Spleen (tissue), 7 donors: ENCODE measurements around the gene CPAMD8.

Experiments
- CTCF ChIP-seq, 11 experiments: fragments of 200-600 bp in 7 of 11; fragments of 450-650 bp in 4 of 11; sonication (generic) in 4 of 11; IDR thresholded peaks in 8 of 11; conservative IDR thresholded peaks in 3 of 11; 1 replicate in 7 of 11; 2 replicates in 4 of 11; pipeline versions ENCODE4 v1.4.0 to v1.8.0; 2016 to 2021; ENCODE audit warnings: antibody characterized with exemption in 11 of 11, inconsistent platforms in 4 of 11, mild to moderate bottlenecking in 1 of 11
- POLR2A ChIP-seq, 3 donors: fragments of 450-650 bp; IDR thresholded peaks; one replicate each; pipeline ENCODE4 v1.5.1; 2017; ENCODE audit warnings: antibody characterized with exemption in 3 of 3, mild to moderate bottlenecking in 1 of 3
- donor health status: DM: no; HTN: no; CAD: no; lungs with moderate emphysema.
- donor health status: DM: no; HTN: no; CAD: no.
- donor health status: DM: no; HTN: no; CAD: no.

DNA sequence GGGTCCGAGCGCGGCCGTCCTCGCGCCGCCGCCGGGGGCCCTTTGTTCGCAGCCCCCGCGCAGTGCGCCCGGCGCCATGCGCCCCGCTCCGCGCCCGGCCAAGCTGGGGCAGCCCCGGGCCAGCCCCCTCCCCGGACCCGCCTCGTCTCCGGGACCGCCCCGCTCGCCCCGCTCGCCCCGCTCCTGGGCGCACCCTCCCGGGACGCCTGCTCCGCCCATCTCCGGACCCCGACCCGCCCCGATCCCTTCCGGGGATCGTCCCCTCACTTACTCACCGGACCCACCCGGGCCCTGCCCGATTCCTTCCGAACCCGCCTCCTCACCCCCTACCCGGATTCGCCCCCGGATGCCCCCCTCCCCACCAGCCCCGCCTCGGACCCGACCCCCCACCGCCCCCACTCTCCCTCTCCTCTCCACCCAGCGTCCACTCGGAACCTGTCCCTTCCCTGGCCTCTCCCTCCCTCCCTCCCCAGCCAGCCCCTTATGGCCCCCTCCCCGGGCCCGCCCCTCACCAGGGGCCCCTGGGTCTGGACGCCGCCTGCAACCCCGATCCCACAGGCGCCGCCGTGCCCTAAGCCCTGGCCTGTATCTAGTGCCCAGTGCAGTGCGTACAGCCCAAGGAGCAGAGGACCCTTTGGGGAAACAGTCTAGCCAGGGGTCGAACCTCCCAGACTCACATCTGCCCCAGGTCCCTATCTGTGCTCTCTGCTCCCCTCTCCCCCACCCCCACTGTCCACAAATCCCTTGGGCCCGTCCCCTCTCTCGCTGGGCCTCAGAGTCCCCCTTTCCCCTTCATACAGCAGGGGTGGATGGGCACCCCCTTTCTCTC is at the start of gene CPAMD8:
- TF ChIP-seq CTCF (IDR thresholded peaks at IDR 0.05 in 8 of 11, conservative IDR thresholded peaks at IDR 0.05 in 3 of 11), result no peak
- TF ChIP-seq POLR2A (IDR thresholded peaks at IDR 0.05), result no peak
